HL-60 (cell line): ENCODE results near the gene GRK6.
A peak's percentile ranks its signal among the peaks of the same experiment; 100 is the strongest.

ENCODE experiments used
- DNase-seq, 2 experiments: peaks; one replicate each; pipeline ENCODE4 v3.0.0-alpha.2; 2010 to 2020; ENCODE audit warnings: low read depth in 1 of 2, low spot score in 1 of 2
- H3K27ac ChIP-seq: fragments of 250-450 bp; sonication (Bioruptor Pico); replicated peaks from 2 replicates; pipeline ENCODE4 v1.5.1; 2020; ENCODE audit warnings: mild to moderate bottlenecking, moderate library complexity
- H3K27me3 ChIP-seq: fragments of 250-450 bp; sonication (Bioruptor Pico); 2 replicates; pipeline ENCODE4 v1.5.1; 2021; ENCODE audit warnings: mild to moderate bottlenecking, moderate library complexity; ENCODE audit not compliant: insufficient read depth, poor library complexity, severe bottlenecking
- H3K4me3 ChIP-seq: replicated peaks from 2 replicates; pipeline ENCODE4 v1.5.1; 2011; ENCODE audit warnings: mild to moderate bottlenecking, control low read depth, low read length; ENCODE audit not compliant: insufficient read depth
- CTCF ChIP-seq: IDR thresholded peaks from one replicate; pipeline ENCODE4 v1.5.1; 2011; ENCODE audit warnings: low read length, control low read depth, inconsistent platforms; ENCODE audit not compliant: insufficient read depth
- GABPA ChIP-seq: IDR thresholded peaks from 2 replicates; pipeline ENCODE4 v1.6.1; 2012; ENCODE audit warnings: low read depth
- POLR2AphosphoS5 ChIP-seq: IDR thresholded peaks from 2 replicates; pipeline ENCODE4 v1.6.1; 2012; ENCODE audit warnings: low read depth
- SPI1 ChIP-seq: IDR thresholded peaks from 2 replicates; pipeline ENCODE4 v1.6.1; 2012; ENCODE audit warnings: low read depth, mild to moderate bottlenecking, borderline replicate concordance
- TF ChIP-seq, protein P1 (sequence below): IDR thresholded peaks from 2 replicates; pipeline ENCODE4 v1.6.1; 2012; ENCODE audit warnings: low read depth; ENCODE audit not compliant: insufficient replicate concordance

GRK6 gene

GRCh38 chr5:177443144-177443983 is 16.9 kb downstream of the GRK6 start:
- TF ChIP-seq POLR2AphosphoS5 (peak; percentile 71), SPI1 (no peak)
- no peak overlapping the region for H3K27ac ChIP-seq
- no peak overlapping the region for H3K4me3 ChIP-seq
- no peaks in the 10 kb centered on the region for H3K27me3 ChIP-seq
- DNase-seq, result peak in 1 of 2 experiments; percentile 22

GRCh38 chr5:177444106-177445051 is 17.9 kb downstream of the GRK6 start:
- peak; percentile 36 for TF ChIP-seq POLR2AphosphoS5
- no peak for TF ChIP-seq GABPA
- no peak for TF ChIP-seq SPI1
- DNase-seq, result peak; percentile 35 to 51
- Histone ChIP-seq H3K27me3 (no peaks in the 10 kb centered on the region), H3K27ac (peak overlapping the region; percentile 15; the same call in 1 of the 2 replicates), H3K4me3 (no peak overlapping the region)

DNA sequence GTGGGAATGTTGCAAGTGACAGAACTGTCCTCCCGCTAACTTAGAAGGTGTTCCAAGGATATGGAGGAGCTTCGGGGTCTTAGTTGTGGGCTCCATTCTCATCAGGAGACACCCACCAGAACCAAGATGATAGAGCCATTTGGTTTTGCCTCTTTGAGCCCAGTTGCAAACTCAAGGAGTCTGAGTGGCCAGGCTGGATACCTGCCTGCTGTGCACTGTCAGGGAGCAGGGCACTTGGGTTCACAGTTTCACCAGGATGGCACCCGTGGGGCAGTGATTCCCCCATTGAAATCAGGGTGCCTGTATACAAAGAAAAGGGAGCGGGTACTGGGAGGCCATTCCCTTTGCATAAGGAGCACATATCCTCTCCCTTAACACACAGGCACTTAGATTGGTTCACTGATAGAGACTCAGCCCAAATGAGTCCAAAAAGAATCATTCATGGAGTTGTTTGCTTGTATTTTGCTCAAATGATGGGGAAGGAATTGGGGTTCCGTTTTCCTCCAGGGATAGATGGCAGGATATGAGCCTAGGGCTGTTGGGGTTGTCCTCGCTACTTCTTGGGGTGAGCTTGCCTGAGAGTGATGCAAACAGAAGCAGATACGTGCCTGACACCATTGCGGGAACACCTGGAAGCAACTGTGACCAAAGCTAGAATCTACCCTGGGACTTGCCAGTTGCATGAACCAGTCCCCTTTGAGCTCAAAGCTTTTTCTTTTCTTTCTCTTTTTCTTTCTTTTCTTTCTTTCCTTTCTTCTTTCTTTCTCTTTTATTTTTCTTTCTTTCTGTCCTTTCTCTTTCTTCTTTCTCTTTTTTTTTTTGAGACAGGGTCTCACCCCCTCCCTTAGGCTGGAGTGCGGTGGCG is 18.8 kb downstream of the GRK6 start:
- no peak overlapping the region for H3K4me3 ChIP-seq
- TF ChIP-seq GABPA, result no peak; the same call in 1 of the 2 replicates
- TF ChIP-seq SPI1, result 0 out of 2 replicates have a peak, but pooled peaks have one; percentile 15
- TF ChIP-seq, protein P1, sequence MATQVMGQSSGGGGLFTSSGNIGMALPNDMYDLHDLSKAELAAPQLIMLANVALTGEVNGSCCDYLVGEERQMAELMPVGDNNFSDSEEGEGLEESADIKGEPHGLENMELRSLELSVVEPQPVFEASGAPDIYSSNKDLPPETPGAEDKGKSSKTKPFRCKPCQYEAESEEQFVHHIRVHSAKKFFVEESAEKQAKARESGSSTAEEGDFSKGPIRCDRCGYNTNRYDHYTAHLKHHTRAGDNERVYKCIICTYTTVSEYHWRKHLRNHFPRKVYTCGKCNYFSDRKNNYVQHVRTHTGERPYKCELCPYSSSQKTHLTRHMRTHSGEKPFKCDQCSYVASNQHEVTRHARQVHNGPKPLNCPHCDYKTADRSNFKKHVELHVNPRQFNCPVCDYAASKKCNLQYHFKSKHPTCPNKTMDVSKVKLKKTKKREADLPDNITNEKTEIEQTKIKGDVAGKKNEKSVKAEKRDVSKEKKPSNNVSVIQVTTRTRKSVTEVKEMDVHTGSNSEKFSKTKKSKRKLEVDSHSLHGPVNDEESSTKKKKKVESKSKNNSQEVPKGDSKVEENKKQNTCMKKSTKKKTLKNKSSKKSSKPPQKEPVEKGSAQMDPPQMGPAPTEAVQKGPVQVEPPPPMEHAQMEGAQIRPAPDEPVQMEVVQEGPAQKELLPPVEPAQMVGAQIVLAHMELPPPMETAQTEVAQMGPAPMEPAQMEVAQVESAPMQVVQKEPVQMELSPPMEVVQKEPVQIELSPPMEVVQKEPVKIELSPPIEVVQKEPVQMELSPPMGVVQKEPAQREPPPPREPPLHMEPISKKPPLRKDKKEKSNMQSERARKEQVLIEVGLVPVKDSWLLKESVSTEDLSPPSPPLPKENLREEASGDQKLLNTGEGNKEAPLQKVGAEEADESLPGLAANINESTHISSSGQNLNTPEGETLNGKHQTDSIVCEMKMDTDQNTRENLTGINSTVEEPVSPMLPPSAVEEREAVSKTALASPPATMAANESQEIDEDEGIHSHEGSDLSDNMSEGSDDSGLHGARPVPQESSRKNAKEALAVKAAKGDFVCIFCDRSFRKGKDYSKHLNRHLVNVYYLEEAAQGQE, result no peak
- TF ChIP-seq CTCF, result no peak
- TF ChIP-seq POLR2AphosphoS5, result peak; percentile 79
- peak overlapping the region; percentile 0; the same call in 1 of the 2 replicates for H3K27ac ChIP-seq
- DNase-seq, result peak; percentile 48 to 64
- no peaks in the 10 kb centered on the region for H3K27me3 ChIP-seq

DNA sequence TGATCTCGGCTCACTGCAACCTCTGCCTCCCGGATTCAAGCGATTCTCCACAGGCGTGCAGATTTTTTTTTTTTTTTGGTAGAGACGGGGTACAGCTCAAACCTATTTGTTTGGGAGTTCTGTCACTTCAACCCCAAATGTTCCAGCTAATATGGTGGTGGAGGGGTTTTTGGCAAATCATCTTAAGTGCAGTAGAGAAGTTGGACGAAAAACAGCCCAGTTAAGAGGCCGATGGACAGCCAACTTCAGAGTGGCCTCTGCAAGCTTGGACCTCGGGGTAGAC is 19.4 kb downstream of the GRK6 start:
- Histone ChIP-seq H3K4me3 (peak overlapping the region; percentile 41), H3K27ac (peak overlapping the region; percentile 61), H3K27me3 (no peaks in the 10 kb centered on the region)
- no peak for TF ChIP-seq CTCF
- TF ChIP-seq GABPA, result no peak
- no peak for TF ChIP-seq SPI1
- TF ChIP-seq POLR2AphosphoS5, result no peak
- TF ChIP-seq, protein P1, result no peak
- DNase-seq, result peak in 1 of 2 experiments; percentile 33
